Ramos (cell line): ENCODE measurements around the gene INSM1.
"Not testable (repeated sequence)": the region's sequence is repeated elsewhere in the genome, so short reads cannot be mapped to it uniquely, and the experiment has no call there.

Experiments
- in situ Hi-C: fragments of 300-500 bp; cut with MboI; formaldehyde crosslinking; loops from one replicate; pipeline ENCODE4 v1.14.3; 2022; ENCODE audit warnings: low sequenced_read_pairs; ENCODE audit not compliant: unreplicated experiment

The INSM1 gene, protein sequence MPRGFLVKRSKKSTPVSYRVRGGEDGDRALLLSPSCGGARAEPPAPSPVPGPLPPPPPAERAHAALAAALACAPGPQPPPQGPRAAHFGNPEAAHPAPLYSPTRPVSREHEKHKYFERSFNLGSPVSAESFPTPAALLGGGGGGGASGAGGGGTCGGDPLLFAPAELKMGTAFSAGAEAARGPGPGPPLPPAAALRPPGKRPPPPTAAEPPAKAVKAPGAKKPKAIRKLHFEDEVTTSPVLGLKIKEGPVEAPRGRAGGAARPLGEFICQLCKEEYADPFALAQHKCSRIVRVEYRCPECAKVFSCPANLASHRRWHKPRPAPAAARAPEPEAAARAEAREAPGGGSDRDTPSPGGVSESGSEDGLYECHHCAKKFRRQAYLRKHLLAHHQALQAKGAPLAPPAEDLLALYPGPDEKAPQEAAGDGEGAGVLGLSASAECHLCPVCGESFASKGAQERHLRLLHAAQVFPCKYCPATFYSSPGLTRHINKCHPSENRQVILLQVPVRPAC

DNA sequence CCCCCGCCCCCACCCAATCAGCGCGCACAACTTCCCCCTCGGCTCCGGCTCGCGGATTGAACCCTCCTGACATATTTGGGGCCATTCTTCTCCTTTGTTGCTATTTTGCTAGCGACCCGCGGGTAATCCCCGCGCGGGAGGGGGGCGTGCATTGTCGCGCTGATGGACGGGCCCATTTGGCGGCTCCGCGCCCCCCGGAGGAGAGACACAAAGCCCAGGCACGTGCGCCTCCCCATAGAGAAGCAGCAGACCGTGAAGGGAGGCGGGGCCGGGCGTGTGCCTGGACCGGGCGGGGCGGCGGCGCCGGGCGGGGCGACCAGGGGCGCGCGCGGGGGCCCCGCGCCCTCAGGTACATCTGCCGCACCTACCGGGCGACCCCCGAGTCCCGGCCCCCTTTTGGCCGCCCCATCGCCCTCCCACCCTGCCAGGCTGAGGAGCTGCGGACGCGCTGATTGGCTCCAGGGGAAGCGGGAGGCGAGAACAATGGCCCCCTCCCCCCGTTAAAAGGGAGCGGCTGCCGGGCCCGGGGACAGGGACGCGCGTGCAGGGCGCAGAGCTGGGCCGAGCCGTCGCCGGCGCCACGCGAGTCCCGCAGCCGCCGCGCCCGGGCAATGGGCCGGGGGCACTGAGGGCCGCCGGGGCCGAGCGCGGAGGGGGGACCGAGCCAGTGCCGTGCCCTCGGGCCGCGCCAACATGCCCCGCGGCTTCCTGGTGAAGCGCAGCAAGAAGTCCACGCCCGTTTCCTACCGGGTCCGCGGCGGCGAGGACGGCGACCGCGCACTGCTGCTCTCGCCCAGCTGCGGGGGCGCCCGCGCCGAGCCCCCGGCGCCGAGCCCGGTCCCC is at the start of gene INSM1:
TSS of gene INSM1 (plus strand) at position 530 of the 843 bp plus-strand sequence. CDS start at position 694, 164 bp downstream.
- in situ Hi-C loops, result no loop called here

DNA sequence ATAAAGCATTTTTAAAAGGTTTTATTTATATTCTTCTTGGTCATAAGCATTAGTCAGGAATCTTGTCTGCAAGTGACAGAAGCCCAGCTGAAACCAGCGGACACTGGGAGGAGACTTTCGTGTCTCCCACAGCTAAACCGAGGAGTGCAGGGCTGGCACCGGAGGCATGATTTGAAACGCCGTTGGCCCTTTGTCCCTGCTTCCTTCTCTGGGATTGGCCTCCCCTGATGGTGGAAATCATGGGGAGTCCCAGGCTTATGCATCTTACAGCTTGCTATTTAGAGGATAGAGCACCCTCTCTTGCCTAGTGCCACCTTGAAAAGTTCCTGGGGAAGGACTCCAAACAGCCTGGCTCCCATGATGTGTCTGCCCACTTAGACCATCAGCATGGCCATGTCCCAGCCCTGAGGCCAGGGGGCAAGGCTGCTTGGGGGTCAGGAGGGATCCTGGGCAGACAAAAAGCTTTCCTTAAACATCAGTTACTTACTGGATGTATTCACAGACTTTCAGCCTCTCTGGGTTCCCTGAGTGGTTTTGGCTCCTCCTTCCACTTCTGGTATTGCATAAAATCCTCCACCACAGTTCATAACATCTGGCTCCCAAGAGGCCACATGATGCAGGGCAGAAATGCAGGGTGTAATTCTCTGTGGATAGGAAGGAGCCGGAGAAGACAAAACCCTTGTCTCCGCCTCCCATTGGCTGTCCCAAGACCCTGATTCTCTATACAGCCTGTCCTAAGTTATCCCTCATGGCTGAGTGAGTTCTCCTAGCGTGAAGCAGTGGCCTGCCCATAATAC is 49.3 kb upstream of the INSM1 start:
- in situ Hi-C loops, result no loop called here

- in situ Hi-C loops, result no loop called here
Measured at GRCh38 chr20:20321134-20321533, 46.8 kb upstream of the INSM1 start.

DNA sequence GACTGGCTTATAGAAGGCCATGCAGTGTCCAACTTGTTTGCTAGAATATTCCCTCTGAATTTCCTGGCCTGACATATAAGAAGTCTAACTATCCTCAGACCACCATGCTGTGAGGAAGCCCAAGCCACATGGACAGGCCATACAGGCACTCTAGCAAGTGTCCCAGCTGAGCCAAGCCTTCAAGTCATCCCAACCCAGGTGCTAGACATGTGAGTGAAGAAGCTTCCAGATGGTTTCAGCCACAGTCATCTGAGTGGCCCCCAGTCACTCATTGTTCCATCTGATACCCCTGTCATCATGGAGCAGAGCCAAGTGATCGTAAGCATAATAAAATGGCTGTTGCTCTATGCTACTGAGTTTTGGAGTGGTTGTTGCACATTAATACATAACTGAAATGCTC is 46.0 kb upstream of the INSM1 start:
- in situ Hi-C loops, result no loop called here

GRCh38 chr20:20322912-20323311 is 45.0 kb upstream of the INSM1 start:
- in situ Hi-C loops, result no loop called here

DNA sequence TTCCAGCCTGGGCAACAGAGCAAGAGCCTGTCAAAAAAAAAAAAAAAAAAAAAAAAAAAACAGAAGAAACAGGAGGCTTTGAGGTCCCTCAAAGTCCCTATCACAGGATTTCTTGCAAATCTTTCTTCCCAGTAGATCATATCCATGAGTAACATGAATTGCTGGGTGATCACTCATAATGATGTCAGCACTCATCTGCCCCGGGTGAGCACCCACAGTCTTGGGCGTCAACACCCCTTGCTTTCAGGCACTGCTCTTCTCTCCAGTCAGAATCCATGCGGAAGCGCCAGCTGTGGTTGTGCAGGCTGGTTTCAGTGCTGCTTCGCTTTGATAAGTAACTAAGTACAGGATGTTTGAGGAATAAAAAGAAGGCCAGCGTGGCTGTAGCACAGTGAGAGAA is 40.2 kb upstream of the INSM1 start:
- in situ Hi-C loops, result no loop called here

DNA sequence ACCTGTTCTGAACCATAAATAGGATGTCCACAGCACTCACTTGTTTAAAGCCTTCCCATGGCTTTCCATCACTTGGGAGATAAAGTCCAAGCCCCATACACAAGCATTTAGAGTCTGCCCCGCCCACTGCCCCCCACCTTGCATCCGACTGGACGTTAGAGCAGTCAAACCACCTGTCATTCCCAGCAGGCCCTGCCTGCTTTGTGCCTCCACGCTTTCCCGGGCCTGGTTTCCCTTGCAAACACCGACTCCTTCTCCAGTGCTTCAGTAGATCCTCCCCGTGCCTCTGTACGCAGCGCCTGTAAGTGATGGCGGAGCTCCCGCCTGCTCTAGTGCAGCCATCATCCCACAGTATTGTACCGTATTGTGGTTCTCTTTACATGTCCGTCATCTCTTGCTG is 38.3 kb upstream of the INSM1 start:
- in situ Hi-C loops, result no loop called here

GRCh38 chr20:20331156-20331555 is 36.7 kb upstream of the INSM1 start:
- in situ Hi-C loops, result no loop called here

- in situ Hi-C loops, result no loop called here
Measured at GRCh38 chr20:20331817-20332216, 36.1 kb upstream of the INSM1 start.

DNA sequence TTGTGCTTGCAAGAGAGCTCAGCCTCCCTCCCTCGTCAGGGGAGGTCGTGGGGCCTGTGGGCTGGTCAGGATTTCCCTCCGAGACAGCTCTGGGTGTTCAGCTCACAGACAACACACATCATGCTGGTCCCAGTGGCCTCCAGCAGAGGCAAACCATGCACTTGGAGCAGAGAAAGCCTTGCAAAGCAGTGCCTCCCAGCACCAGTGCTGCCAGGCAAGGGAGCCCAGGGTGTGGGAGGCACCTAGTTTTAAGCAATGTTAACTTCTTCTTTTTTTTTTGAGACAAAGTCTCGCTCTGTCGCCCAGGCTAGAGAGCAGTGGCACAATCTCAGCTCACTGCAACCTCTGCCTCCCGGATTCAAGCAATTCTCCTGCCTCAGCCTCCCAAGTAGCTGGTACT is 34.0 kb upstream of the INSM1 start:
- in situ Hi-C loops, result no loop called here

DNA sequence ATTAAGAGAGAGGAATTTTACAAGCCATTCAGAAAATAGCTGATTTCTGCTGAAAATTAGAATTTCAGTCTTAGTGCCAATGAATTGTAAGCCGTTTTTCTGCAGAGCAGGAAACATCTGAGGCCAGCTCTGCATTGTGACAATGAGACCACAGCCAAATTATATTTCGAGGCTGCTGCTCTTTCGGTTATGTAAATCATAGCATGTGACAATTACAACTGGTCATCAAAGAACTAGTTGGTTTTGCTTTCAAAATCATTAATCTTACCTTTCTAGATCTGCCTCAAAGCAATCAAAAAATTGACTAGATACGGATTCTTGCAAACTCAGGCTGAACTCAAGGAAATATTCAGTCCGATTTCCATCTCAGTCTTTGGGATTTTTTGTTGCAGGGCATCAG is 33.4 kb upstream of the INSM1 start:
- in situ Hi-C loops, result no loop called here

DNA sequence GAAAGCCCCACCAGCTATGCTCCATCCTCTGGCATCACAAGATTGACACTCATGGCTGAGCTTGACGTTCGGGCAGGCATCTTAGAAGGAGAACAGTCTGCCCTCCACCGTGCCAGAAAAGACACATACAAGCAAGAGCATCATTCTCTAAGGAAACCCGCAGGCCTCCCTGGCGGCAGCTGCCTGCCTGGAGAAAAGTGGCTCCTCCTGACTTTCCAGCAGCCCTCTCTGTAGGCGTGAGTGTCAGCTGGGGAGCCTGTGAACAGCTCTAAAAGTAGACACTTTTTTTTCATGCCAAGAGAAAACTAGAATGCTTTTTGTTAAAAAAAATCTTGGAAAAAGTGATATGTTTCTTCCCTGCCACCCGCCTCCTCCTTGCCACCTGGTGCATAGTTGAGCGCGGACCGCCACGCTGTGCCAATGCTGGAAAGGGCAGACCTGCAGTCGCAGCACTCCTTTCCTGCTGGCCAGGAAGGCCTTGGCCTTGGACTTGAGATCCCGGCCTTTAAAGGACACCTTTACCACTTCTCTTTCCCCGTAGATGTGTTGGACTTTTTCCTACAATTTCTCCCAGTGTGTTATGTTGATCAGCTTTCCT is 29.7 kb upstream of the INSM1 start:
- in situ Hi-C loops, result no loop called here

- in situ Hi-C loops, result no loop called here
Measured at GRCh38 chr20:20340443-20340842, 27.5 kb upstream of the INSM1 start.

- in situ Hi-C loops, result no loop called here
Measured at GRCh38 chr20:20341371-20341770, 26.5 kb upstream of the INSM1 start.

GRCh38 chr20:20342066-20342465 is 25.8 kb upstream of the INSM1 start:
- in situ Hi-C loops, result no loop called here

DNA sequence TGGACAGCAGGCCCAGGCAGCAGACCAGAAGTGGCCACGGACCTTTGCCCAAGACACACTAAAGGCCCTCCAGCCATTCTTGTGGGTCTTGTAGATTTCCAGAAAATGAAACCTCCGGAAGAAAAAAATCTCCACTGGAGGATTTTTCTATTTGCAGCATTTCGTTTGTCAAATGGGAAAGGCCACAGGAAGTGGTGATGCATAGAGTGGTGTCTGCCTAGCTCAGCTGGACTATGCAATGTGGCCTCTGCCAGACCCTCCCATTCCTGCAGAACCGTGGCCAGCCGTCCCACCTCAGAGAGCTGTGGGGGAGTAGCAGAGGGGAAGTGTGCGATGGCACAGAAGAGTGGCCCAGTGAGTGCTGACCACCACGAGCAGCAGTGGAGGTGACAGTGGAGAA is 24.0 kb upstream of the INSM1 start:
- in situ Hi-C loops, result no loop called here

GRCh38 chr20:20344476-20344875 is 23.4 kb upstream of the INSM1 start:
- in situ Hi-C loops, result no loop called here

GRCh38 chr20:20353576-20353975 is 14.3 kb upstream of the INSM1 start:
- in situ Hi-C loops, result no loop called here

GRCh38 chr20:20355503-20355902 is 12.4 kb upstream of the INSM1 start:
- in situ Hi-C loops, result not testable (repeated sequence)

DNA sequence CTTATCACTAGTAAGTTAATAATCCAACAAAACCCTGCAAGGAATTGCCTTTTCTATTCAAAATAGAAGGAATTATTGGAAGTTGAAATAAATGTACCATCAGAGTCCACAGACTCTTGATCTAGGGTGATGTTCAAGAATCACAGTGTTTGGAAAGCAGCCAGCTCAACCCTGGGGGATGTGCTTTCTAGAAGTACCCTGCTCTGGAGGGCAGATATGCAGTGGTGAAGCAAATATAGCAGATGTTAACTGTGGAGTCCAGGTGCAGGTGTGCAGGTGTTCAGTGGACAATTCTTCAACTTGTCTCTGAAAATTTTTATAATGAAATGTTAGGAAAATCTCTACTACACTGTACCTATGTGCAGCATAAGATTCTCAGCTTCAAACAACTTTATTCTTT is 9.1 kb upstream of the INSM1 start:
- in situ Hi-C loops, result no loop called here
